ENCODE measurements around the gene LRRC49. TPM values are rescaled to one million over a fixed set of nuclear protein-coding genes. Genes with fewer than 3 reads are reported as not detected.

The LRRC49 gene
- total and polyA plus RNA-seq, 2 of the 4 experiments (the other 2 are of a cell fraction): 8.6 to 16.8 TPM

DNA sequence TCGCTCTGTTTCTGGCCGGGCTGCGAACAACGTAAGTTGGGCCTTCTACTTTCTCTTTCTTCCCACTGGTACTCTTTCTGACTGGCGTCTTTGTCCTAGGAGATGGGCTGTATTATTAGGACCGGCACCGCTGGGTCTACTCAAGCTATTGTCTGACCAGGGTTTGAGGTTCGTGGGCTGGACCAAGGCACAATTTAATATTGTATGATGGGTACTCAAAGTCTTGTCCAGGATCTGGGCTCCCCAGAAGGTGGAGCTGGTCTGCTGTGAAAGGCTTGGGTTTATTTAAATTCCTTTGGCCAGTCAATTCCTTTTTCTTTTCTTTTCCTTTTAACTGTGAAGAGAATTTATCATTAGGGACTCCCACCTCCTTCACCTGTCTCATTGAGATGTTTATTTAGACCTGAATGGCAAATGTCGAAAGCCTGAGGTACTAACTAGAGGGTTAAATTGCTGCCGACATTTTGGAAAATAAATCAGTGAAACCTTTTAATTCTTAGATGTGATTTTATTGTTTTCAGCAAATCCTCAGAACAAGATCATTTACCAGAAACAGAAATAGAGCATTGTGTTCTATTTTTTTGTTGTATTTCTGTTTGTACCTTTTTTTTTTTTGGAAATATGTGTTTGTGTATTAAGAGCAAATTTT lies 410 bp downstream of the LRRC49 start (continued):
- TF ChIP-seq RCOR1 (IDR thresholded peaks at IDR 0.05; ENCODE audit: insufficient replicate concordance, low read length) (peak; percentile 35), SMC3 (IDR thresholded peaks at IDR 0.05; ENCODE audit: low read depth, low read length) (peak; percentile 58)

DNA sequence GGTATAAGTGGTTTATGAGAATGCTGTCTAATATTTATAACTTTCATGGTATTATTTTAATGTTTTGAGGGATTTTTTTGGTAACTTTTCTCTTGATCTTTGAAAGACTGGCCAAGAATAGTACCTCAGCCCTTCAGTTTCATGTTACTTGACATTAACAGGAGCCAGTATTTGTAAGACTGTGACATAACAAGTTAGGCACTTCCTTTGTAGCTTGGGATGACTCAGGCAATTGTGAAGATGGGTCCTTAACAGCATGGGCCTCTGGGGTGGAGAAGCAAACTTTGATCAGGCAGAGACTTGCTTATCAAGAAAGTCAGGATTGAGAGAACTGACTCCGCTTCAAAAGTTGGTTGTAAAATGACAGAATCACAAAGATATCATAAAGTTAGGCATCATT lies 9.5 kb downstream of the LRRC49 start:
- Histone ChIP-seq H2AK5ac (ENCODE audit: low read depth, low read length) (peak overlapping the region; percentile 96), H3K4ac (ENCODE audit: low read depth, low read length) (peak overlapping the region; percentile 99), H3K4me2 (ENCODE audit: low read depth, low read length) (peak overlapping the region; percentile 39; the same call in 1 of the 2 replicates), H3K18ac (ENCODE audit: low read depth, low read length) (peak overlapping the region; percentile 100), H3K27ac (ENCODE audit: insufficient read depth, low read length) (peak overlapping the region; percentile 88), H3K79me1 (ENCODE audit: low read depth in 1 of 2, low read length in 2 of 2) (peaks cover 0 to 10% of the 10 kb centered on the region in 2 experiments; a peak in 2 of 4 replicates), H2BK15ac (ENCODE audit: low read depth, low read length) (peak overlapping the region; percentile 98), H2BK5ac (ENCODE audit: low read depth, low read length, poor library complexity, severe bottlenecking) (peak overlapping the region; percentile 96), H4K8ac (ENCODE audit: low read depth in 2 of 2, low read length in 2 of 2) (peak overlapping the region; percentile 95), H4K91ac (ENCODE audit: insufficient read depth, low read depth, low read length) (peak overlapping the region; percentile 99), H3K9me3 (ENCODE audit: control insufficient read depth, insufficient read depth, low read length) (peaks cover 2% of the 10 kb centered on the region; the same call in 1 of the 2 replicates), H3K36me3 (ENCODE audit: control insufficient read depth, insufficient read depth, low read length) (peaks cover 2% of the 10 kb centered on the region), H3K9ac (ENCODE audit: low read depth, low read length) (0 out of 2 replicates have a peak overlapping the region, but pooled peaks have one; percentile 1), H2AK9ac (replicated peaks; ENCODE audit: low read depth, low read length, poor library complexity) (peak overlapping the region; percentile 86), H2BK20ac (ENCODE audit: low read depth, low read length) (peak overlapping the region; percentile 98), H3K4me3 (ENCODE audit: insufficient read depth, low read depth, low read length) (no peak overlapping the region), H2BK120ac (ENCODE audit: low read depth, low read length) (peak overlapping the region; percentile 99), H3K14ac (replicated peaks; ENCODE audit: low read depth, low read length) (peak overlapping the region; percentile 98), H4K5ac (ENCODE audit: low read depth, low read length) (peak overlapping the region; percentile 100), H3K56ac (ENCODE audit: extremely low read depth, insufficient read depth, low read length) (peak overlapping the region; percentile 67), H3K23ac (ENCODE audit: low read depth, low read length) (peak overlapping the region; percentile 93), H3K4me1 (ENCODE audit: control insufficient read depth, insufficient read depth, low read length) (peaks cover 10% of the 10 kb centered on the region), H3K9me1 (ENCODE audit: insufficient read depth, low read length) (peaks cover 9% of the 10 kb centered on the region), H3K27me3 (ENCODE audit: control insufficient read depth, insufficient read depth, low read length) (no peaks in the 10 kb centered on the region), H4K20me1 (ENCODE audit: insufficient read depth, low read length) (no peaks in the 10 kb centered on the region), H2AFZ (replicated peaks; ENCODE audit: low read length, poor library complexity) (peak overlapping the region; percentile 87)
- WGBS, 2 experiments (ENCODE audit: extremely low coverage in 2 of 2, insufficient read length in 1 of 2): 100% methylated on average over 1 of the region's 1 CpG; no CpG with 5 or more reads in 1 of the 2 experiments
- DNase-seq (peak; percentile 95), ATAC-seq (ENCODE audit: low read depth) (peak; percentile 92)
- TF ChIP-seq POLR2A (IDR thresholded peaks at IDR 0.05; ENCODE audit: low read depth, low read length) (no peak), NFE2L2 (IDR thresholded peaks at IDR 0.05; ENCODE audit: low read depth, low read length) (peak; percentile 85), FOS (IDR thresholded peaks at IDR 0.05; ENCODE audit: low read depth, low read length) (peak; percentile 64; the same call in 1 of the 2 replicates), RAD21 (IDR thresholded peaks at IDR 0.05; ENCODE audit: low read length) (no peak)
- TF ChIP-seq, protein P1, sequence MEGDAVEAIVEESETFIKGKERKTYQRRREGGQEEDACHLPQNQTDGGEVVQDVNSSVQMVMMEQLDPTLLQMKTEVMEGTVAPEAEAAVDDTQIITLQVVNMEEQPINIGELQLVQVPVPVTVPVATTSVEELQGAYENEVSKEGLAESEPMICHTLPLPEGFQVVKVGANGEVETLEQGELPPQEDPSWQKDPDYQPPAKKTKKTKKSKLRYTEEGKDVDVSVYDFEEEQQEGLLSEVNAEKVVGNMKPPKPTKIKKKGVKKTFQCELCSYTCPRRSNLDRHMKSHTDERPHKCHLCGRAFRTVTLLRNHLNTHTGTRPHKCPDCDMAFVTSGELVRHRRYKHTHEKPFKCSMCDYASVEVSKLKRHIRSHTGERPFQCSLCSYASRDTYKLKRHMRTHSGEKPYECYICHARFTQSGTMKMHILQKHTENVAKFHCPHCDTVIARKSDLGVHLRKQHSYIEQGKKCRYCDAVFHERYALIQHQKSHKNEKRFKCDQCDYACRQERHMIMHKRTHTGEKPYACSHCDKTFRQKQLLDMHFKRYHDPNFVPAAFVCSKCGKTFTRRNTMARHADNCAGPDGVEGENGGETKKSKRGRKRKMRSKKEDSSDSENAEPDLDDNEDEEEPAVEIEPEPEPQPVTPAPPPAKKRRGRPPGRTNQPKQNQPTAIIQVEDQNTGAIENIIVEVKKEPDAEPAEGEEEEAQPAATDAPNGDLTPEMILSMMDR (conservative IDR thresholded peaks at IDR 0.05; ENCODE audit: low read depth, low read length): no peak
- ChIA-PET POLR2A (ENCODE audit: unreplicated experiment) (no interaction called here), CTCF (interaction anchor here (1.3 kb wide), 1 partner anchor 9 kb away, joined by 3 read pairs; no protein-coding TSS in a partner anchor)
- in situ Hi-C loops (cut with MboI; ENCODE audit: low sequenced_read_pairs) (no loop called here), dilution Hi-C loops (cut with HindIII; ENCODE audit: low sequenced_read_pairs, unreplicated experiment) (no loop called here), intact Hi-C loops (cut with micrococcal nuclease) (no loop called here)
- BruUV-seq (replicated peaks): no TSS peak

Measured in IMR-90 (cell line).